ENCODE measurements around the gene PROZ.

Gene PROZ

DNA sequence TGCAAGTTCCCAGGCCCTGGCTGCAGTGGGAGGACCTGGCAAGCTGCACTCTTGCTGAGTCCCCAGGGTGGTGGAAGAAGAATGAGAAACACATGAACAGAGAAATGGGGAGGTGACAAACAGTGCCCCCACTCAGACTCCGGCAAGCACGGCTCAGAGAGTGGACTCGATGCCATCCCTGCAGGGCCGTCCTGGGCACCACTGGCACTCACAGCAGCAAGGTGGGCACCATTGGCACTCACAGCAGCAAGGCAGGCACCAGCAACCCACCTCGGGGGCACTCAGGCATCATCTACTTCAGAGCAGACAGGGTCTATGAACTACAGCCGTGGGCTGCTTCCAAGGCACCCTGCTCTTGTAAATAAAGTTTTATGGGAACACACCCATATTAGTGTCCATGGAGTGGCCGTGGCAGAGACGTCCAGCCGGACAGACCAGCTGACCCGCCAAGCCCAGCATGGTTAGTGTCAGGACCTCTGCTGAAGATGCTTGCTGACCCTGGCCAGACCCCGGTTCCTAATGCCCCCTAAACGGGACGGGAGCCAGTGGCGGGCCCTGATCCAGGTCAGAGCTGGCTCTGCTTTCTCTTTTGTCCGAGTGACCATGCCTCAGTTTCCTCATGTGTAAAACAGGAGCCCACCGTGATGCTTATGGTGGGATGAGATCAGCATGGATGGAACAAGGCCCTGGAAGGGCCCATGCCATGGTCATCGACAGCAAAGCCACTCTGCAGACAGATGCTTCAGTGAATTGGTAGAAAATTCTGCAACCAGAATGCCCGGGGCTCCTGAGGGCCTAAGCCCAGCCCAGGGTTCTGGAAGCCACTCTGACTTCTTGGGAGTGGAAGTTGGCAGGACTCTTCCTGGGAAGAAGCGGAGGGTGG is 37.9 kb upstream of the PROZ start:
- no peak for DNase-seq

GRCh38 chr13:113121183-113121927 is 37.1 kb upstream of the PROZ start:
- no peak for DNase-seq

DNA sequence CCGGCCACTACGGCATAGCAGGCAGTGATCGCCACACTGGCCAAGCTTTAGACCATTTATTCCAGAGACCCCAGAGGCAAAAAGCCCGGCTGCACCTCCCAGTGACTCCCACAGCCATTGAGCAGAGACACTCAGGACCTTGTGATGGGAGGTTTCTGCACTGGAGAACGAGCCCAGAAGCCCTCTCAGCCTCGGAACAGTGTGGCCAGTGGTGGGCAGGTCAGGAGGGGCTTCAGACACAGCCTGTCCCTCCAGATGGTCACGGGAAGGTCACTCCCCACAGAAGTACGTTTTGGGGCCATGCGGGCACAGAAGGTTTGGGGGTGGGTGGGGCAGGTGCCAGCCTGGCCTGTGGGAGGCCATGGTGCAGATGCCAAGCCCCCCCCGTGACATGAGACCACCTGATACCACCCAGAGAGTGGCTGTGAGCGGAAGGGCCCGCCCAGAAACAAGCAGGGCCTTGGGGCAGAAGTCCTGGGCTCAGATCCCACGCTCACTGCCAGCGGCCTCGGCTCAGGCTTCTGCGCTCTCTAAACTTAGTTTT is 36.4 kb upstream of the PROZ start:
- DNase-seq, result no peak

DNA sequence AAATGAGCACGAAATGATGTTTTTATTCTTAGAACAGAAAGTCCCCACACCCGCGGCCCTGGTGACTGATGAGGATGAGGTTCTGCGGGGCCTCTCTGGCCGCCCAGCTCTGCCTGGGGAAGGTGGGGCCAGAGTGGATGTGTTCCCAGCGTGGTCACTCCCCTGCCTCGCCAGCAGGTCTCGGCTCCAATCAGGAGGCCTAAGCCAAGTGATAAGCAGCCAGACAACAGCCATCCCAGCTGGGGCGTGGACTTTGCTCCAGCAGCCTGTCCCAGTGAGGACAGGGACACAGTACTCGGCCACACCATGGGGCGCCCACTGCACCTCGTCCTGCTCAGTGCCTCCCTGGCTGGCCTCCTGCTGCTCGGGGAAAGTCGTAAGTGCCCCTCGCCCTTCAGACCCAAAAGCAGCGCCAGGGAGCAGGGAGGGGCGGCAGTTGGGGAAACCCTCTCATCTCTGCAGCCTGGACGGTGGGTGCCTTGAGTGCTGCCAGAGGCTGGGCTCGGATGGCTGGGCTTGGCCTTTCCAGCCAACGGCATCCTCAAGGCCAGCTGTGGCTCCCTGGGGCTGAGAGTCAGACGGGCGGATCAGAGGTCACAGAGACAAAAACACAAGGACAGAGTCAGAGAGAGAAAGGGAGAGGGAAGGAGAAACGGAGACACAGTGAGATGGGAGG is 35.8 kb upstream of the PROZ start, which contains the start of gene F10:
Gene F10, plus strand, starts transcription at position 250 of the 676 bp plus-strand sequence. Its CDS starts 57 bp downstream, at position 307.
- DNase-seq, result no peak

DNA sequence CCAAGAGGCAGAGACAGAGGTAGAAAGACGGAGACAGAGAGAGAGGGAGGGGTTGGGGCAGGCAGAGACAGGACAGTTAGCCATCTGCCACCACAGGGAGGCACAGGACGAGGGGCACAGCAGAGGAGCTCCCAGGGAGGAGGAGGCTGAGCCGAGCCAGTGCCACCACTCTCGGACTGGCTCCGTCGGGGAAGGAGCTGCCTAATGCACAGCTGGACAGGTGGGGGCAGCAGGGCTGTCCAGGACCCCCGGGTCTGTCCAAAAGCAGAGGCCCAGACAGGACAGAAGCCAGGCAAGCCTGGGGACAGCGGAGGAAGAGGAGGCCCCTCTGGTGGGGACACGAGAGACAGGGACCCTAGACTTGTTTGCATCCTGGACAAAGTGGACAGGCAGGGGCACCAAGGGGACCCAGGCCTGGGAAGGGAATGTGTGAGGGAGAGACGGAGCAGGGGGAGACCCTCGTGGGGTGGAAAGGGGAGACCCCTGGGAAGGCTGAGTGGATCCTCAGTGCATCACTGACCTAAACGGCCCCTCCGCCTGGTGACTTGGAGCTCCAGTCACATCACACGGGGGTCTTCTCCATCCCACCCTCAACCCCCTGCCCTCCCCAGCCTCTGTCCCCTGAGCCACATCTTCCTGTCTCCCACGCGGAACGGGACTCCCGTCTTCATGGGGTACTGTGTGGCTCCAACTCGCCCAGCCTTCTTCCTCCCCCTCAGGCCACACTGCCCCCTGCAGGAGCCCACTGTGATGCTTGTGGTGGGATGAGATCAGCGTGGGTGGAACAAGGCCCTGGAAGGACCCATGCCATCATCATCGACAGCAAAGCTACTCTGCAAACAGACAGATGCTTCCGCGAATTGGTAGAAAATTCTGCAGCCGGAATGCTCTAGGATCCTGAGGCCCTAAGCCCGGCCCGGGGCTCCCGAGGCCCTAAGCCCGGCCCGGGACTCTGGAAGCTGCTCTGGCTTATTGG is 34.9 kb upstream of the PROZ start:
- no peak for DNase-seq

DNA sequence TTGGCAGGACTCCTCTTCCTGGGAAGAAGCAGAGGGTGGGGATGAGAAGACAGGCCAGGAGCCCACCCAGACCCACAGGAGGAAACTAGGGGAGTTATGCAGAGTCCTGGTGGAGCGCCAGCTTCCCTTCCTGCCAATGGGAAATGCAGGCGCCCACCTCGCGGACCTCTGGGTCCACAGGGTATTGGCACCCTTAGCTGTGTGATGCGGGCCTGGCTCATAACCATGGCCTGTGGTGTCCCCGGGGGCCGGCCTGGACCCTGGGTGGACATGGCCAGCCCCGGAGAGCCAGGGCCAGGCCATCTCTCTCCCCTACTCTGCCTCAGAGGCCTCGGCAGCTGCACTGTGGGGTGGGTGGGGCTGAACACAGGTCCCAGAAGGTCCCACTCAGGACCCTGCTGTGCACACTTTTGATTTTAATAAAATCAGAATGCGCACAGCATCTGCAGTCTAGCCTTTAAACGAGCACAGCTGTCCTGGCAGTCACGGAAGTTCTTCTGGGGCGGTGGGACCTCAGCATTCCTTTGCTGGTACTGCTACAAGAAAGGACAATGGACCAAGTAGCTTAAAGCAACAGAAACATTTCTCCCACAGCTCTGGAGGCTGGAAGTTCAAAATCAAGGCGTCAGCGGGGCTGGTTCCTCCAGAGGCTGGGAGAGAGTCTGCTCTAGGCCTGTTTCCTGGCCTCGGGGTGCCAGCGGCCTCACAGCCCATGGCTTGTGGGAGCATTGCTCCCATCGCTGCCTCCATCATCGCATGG is 34.1 kb upstream of the PROZ start:
- no peak for DNase-seq

GRCh38 chr13:113125506-113126264 is 32.8 kb upstream of the PROZ start:
- no peak for DNase-seq

DNA sequence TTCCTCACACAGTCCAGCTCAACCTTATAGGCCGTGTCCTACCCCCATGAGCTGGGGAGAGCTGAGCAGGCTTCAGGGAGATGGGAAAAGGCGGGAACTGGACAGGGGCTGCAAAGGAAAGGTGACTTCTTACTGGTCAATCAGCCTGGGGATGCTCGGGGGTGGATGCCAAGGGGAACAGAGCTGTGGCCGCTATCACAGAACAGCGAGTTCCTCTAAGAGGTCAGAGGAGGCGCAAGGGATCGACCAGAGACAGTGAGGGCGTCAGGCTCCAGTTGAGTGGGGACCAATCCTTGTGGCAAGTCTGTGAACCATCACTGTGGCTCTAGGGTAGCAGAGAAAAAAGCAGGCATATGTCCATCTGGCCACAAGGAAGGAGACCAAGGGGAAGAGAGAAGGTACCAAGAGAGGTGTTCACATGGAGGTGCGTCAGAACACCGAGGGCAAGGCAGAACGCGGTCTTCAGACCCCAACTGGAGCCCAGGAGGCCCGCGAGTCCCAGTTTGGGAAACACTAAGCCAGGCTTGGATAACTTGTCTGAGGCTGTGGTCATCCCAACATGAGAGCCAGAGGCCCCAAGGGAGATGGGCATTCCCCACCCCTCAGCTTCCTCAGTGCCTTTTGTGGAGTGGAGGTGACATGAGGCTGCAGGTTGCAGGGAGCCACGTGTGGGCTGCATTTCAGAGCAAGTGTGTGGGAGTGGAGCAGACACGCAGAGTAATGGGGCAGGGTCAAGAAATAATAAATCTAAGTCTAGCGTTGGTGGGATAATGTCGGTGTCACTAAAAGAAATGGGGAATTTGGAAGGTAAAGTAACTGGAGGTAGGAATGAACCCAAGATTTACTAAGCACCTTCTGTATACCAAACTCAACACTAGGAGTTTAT is 31.9 kb upstream of the PROZ start:
- DNase-seq, result no peak

DNA sequence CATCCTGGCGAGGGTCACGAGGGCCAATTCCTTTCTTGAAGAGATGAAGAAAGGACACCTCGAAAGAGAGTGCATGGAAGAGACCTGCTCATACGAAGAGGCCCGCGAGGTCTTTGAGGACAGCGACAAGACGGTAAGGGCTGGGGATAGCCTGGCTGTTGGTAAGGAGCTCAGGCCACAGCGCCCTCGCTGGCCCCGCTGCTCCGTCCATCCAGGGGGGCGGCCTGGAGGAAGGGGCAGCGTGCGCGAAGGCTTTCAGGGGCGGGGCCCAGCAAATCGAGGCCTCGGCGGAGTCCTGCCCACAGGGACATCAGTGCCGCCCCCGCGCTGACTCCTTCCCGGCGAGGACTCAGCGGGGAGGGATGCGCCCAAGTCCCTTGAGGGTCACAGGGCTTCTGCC is 29.0 kb upstream of the PROZ start:
- DNase-seq, result no peak

DNA sequence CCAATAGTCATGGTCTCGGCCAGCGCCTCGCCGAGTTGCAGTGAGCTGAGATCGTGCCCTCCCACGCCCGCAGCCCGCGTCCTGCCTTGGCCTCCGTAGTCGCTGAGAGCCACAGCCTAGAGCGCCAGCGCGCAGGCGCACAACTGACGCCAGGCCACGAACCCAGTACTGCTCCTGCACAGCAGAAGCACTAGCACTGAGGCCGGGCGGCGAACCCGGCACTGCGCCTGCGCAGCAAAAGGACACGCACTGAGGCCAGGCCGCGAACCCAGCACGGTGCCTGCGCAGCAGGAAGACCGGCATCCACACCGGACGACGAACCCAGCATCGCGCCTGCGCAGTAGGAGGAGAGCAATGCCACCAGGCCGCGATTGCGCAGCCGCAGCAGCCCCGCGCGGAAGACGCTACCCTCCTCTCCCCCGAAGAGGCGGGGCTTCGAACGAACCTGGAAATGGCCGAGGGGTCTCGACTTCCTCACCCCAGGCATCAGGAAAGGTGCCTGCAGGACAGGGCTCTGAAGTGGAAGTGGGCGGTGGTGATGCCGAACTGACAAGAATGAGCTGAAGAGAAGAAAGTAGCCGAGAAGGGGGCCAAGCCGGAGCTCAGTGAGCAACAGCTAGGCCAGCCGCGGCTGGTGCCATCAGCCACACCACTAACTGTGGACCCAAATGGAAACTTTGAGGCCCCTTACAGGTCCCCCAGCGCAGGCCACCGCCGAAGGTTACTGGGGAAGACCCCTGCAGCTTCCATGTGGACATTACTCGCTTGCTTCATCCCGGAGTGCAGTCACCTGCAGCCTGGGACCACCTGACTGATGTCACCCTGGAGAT is 28.3 kb upstream of the PROZ start:
- DNase-seq, result peak; percentile 58

DNA sequence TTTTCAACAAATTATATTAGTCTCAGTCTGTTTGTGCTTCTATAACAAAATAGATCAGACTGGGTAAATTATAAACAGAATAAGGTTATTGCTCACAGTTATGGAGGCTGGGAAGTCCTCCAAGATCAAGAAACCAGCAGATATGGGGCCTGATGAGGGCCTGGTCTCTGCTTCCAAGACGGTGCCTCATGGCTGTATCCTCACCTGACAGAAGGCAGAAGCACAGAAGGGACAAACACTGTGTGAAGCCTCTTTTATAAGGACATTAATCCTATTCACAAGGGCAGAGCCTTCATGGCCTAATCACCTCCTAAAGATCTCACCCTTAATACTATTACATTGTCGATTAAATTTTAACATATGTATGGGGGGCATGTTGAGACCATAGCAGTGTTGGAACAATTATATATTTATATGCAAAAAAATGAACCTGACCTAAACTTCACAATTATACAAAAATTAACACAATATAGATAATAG is 23.1 kb upstream of the PROZ start:
- no peak for DNase-seq

DNA sequence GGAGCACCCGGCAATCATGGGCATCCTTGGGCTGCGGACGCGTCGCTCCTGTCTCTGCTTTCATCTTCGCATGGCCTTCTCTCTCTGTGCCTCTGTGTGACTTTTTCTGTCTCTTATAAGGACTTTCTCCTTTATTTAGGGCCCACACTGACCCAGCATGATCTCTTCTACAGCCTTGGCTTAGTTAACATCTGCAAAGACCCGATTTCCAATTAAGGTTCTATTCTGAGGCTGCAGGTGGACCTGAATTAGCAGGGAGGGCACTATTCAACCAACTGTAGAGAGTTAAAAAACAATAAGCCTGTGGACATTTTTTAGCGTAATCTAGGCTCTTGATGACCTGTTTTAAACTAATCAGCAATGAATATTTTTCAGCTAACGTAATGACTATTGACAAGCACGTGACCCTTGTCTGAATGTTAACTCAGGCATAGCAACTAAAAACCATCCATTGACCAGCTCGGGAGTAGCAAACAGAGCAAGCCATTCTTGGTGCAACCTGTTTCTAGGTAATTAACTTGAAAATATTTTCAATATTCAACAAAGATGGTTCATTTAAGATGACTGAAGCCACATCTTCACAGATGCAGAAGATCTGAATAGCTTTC is 20.7 kb upstream of the PROZ start:
- DNase-seq, result no peak

GRCh38 chr13:113138792-113139551 is 19.5 kb upstream of the PROZ start:
- no peak for DNase-seq

GRCh38 chr13:113139577-113139976 is 18.9 kb upstream of the PROZ start:
- DNase-seq, result no peak

GRCh38 chr13:113140677-113141600 is 17.5 kb upstream of the PROZ start:
- no peak for DNase-seq

DNA sequence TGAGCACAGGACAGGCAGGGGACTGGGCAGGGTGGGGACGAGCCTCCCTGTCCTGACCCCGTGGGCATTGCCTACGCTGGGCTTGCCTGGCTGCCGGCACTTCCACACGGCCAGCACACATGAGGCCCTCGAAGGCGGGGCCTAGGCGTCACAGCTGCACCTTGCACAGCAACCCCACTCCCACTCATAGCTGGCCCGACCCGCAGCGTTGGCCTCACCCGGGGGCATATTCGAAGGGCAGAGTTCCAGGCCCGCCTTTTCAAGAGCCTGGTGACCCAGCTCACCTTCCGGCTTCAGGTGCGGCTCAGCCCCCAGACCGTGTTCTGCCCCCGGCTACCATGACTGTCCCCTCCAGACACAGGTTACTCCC is 16.9 kb upstream of the PROZ start:
- DNase-seq, result no peak

Measured in activated naive CD4-positive, alpha-beta T cell treated with anti-CD3 and anti-CD28 coated beads, Interleukin-2, amount 50 U/mL, for 16 hours (primary cell).